ENCODE measurements around the gene TNNT1. TPM values are rescaled to one million over a fixed set of nuclear protein-coding genes. Genes with fewer than 3 reads are reported as not detected.
"Not testable (repeated sequence)": the region's sequence is repeated elsewhere in the genome, so short reads cannot be mapped to it uniquely, and the experiment has no call there.

TNNT1 gene
- total RNA-seq, 2 donors from 2014 or later = not detected

GRCh38 chr19:55160128-55160985, 11.4 kb upstream of the TNNT1 start:
- Mint-ChIP-seq H3K4me1 (ENCODE audit: low read depth in 2 of 2) (peaks cover 6 to 13% of the 10 kb centered on the region in 2 donors), H3K27ac (peak overlapping the region in 1 of 2 donors; percentile 23), H3K4me3 (peak overlapping the region; percentile 17), H3K36me3 (no peaks in the 10 kb centered on the region), H3K27me3 (peaks cover 4 to 24% of the 10 kb centered on the region in 2 donors), H3K9me3 (no peaks in the 10 kb centered on the region)
- DNase-seq (ENCODE audit: low spot score) (peak; percentile 92), ATAC-seq (peak; percentile 94 to 97)

GRCh38 chr19:55158848-55159749, 10.1 kb upstream of the TNNT1 start:
- Mint-ChIP-seq H3K4me1 (ENCODE audit: low read depth in 2 of 2) (peaks cover 11 to 19% of the 10 kb centered on the region in 2 donors), H3K4me3 (no peak overlapping the region), H3K27me3 (peaks cover 4 to 27% of the 10 kb centered on the region in 2 donors), H3K27ac (no peak overlapping the region), H3K36me3 (no peaks in the 10 kb centered on the region), H3K9me3 (no peaks in the 10 kb centered on the region)
- DNase-seq (ENCODE audit: low spot score) = no peak
- ATAC-seq = no peak

- no peak for ATAC-seq
- Mint-ChIP-seq H3K9me3 (no peaks in the 10 kb centered on the region), H3K4me3 (no peak overlapping the region), H3K27me3 (peaks cover 4 to 28% of the 10 kb centered on the region in 2 donors), H3K36me3 (no peaks in the 10 kb centered on the region), H3K27ac (no peak overlapping the region), H3K4me1 (ENCODE audit: low read depth in 2 of 2) (peaks cover 16 to 24% of the 10 kb centered on the region in 2 donors)
- DNase-seq (ENCODE audit: low spot score) = no peak
These were observed 9.4 kb upstream of the TNNT1 start for GRCh38 chr19:55158423-55158822.

GRCh38 chr19:55157064-55157908, 8.3 kb upstream of the TNNT1 start, which contains the start of gene TNNI3:
TSS of gene TNNI3 (minus strand) at chr19:55157732. CDS start at chr19:55157589, 143 bp downstream.
- Mint-ChIP-seq H3K36me3 (no peaks in the 10 kb centered on the region), H3K4me1 (ENCODE audit: low read depth in 2 of 2) (peaks cover 18 to 25% of the 10 kb centered on the region in 2 donors), H3K27ac (no peak within 1 kb of the TSS), H3K9me3 (peaks cover under 1% of the 10 kb centered on the region), H3K27me3 (peaks cover 4 to 28% of the 10 kb centered on the region in 2 donors), H3K4me3 (no peak within 1 kb of the TSS)
- DNase-seq (ENCODE audit: low spot score) = no peak
- no peak for ATAC-seq

- H3K27ac Mint-ChIP-seq = no peak overlapping the region
- H3K9me3 Mint-ChIP-seq = peaks cover 6% of the 10 kb centered on the region
- H3K36me3 Mint-ChIP-seq = no peaks in the 10 kb centered on the region
- peaks cover 4 to 33% of the 10 kb centered on the region in 2 donors for H3K27me3 Mint-ChIP-seq
- H3K4me3 Mint-ChIP-seq = no peak overlapping the region
- ATAC-seq (no peak), DNase-seq (ENCODE audit: low spot score) (no peak)
- H3K4me1 Mint-ChIP-seq (ENCODE audit: low read depth in 2 of 2) = peaks cover 26 to 31% of the 10 kb centered on the region in 2 donors
These were observed 7.4 kb upstream of the TNNT1 start for GRCh38 chr19:55156202-55157063.

GRCh38 chr19:55155784-55156183, 6.8 kb upstream of the TNNT1 start:
- H3K27me3 Mint-ChIP-seq = peaks cover 4 to 33% of the 10 kb centered on the region in 2 donors
- not testable (repeated sequence) for H3K9me3 Mint-ChIP-seq; H3K27ac Mint-ChIP-seq; H3K36me3 Mint-ChIP-seq; DNase-seq (ENCODE audit: low spot score); H3K4me3 Mint-ChIP-seq; ATAC-seq
- H3K4me1 Mint-ChIP-seq (ENCODE audit: low read depth in 2 of 2) = peaks cover 27 to 31% of the 10 kb centered on the region in 2 donors

DNA sequence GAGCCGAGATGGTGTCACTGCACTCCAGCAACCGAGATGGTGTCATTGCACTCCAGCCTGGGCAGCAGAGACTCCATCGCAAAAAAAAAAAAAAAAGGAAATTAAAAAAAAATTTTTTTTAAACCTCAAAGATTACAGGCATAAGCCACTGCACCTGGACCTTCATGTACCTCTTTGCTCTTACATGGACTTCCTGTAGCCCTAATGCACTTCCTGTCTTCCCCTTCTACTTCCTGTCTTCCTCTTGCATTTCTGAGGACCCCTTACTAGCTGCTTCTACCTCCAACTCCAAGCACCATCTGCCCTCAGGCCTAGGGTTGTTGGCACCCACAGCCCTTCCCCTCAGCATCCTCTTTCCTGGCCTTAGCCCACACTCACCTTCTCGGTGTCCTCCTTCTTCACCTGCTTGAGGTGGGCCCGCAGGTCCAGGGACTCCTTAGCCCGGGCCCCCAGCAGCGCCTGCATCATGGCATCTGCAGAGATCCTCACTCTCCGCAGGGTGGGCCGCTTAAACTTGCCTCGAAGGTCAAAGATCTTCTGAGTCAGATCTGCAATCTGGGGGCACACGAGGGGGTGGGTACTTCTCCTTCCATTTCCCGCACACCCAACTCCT, 4.8 kb upstream of the TNNT1 start:
- ATAC-seq (no peak), DNase-seq (ENCODE audit: low spot score) (no peak)
- Mint-ChIP-seq H3K4me1 (ENCODE audit: low read depth in 2 of 2) (peaks cover 21 to 29% of the 10 kb centered on the region in 2 donors), H3K9me3 (peaks cover 6% of the 10 kb centered on the region), H3K36me3 (no peaks in the 10 kb centered on the region), H3K27ac (peak overlapping the region in 1 of 2 donors; percentile 53), H3K4me3 (peak overlapping the region; percentile 43), H3K27me3 (peaks cover 17 to 40% of the 10 kb centered on the region in 2 donors)

GRCh38 chr19:55152017-55152416, 3.0 kb upstream of the TNNT1 start:
- H3K27ac Mint-ChIP-seq = peak overlapping the region; percentile 63 to 79
- H3K27me3 Mint-ChIP-seq = peaks cover 23 to 43% of the 10 kb centered on the region in 2 donors
- ATAC-seq (no peak), DNase-seq (ENCODE audit: low spot score) (no peak)
- peaks cover 6% of the 10 kb centered on the region for H3K9me3 Mint-ChIP-seq
- no peaks in the 10 kb centered on the region for H3K36me3 Mint-ChIP-seq
- H3K4me1 Mint-ChIP-seq (ENCODE audit: low read depth in 2 of 2) = peaks cover 21 to 27% of the 10 kb centered on the region in 2 donors
- peak overlapping the region; percentile 30 for H3K4me3 Mint-ChIP-seq

- Mint-ChIP-seq H3K4me1 (ENCODE audit: low read depth in 2 of 2) (peaks cover 18 to 19% of the 10 kb centered on the region in 2 donors), H3K36me3 (no peaks in the 10 kb centered on the region), H3K4me3 (no peak overlapping the region), H3K27me3 (peaks cover 44 to 53% of the 10 kb centered on the region in 2 donors), H3K9me3 (peaks cover 6% of the 10 kb centered on the region), H3K27ac (no peak overlapping the region)
- DNase-seq (ENCODE audit: low spot score) (no peak), ATAC-seq (no peak)
These were observed 1.3 kb downstream of the TNNT1 start for GRCh38 chr19:55147545-55148251.

DNA sequence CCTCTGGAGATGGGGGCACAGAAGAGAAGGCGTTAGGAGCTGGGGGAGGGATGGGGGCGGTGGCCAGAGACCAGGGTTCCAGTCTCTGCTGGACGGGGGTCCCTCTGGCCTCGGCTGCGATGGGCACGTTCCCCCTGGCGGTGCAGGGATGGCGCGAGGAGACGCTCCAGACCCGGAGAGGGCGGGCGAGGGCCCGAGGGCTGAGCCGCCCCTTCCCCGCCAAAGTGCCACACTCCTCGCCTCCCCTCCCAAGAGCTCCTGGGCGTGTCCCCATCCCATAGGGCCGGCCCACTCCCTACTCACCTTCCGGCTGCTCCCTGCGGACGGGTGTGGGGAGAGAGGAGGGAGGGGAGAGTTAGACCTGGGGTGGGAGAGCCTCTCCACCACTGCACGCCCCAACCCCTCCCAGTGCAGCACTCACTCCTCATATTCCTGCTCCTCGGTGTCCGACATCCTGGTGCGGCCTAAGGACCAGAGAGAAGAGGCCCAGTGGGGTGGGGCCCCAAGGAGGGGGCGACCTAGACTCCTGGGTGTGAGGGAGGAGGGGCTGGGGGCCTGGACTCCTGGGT, 2.2 kb downstream of the TNNT1 start:
- Mint-ChIP-seq H3K4me1 (ENCODE audit: low read depth in 2 of 2) (peaks cover 11 to 13% of the 10 kb centered on the region in 2 donors), H3K9me3 (peaks cover under 1% of the 10 kb centered on the region), H3K27ac (no peak overlapping the region), H3K4me3 (no peak overlapping the region), H3K36me3 (no peaks in the 10 kb centered on the region), H3K27me3 (peaks cover 39 to 53% of the 10 kb centered on the region in 2 donors)
- DNase-seq (ENCODE audit: low spot score) = no peak
- ATAC-seq = peak in 1 of 2 donors; percentile 43

GRCh38 chr19:55146078-55146704, 2.8 kb downstream of the TNNT1 start:
- H3K27me3 Mint-ChIP-seq = peaks cover 40 to 53% of the 10 kb centered on the region in 2 donors
- H3K9me3 Mint-ChIP-seq = no peaks in the 10 kb centered on the region
- H3K4me3 Mint-ChIP-seq = no peak overlapping the region
- H3K4me1 Mint-ChIP-seq (ENCODE audit: low read depth in 2 of 2) = peaks cover 8 to 10% of the 10 kb centered on the region in 2 donors
- no peak for ATAC-seq
- no peak for DNase-seq (ENCODE audit: low spot score)
- no peaks in the 10 kb centered on the region for H3K36me3 Mint-ChIP-seq
- H3K27ac Mint-ChIP-seq = no peak overlapping the region
